Measurements from ENCODE around the gene PRUNE1.

The PRUNE1 gene

DNA sequence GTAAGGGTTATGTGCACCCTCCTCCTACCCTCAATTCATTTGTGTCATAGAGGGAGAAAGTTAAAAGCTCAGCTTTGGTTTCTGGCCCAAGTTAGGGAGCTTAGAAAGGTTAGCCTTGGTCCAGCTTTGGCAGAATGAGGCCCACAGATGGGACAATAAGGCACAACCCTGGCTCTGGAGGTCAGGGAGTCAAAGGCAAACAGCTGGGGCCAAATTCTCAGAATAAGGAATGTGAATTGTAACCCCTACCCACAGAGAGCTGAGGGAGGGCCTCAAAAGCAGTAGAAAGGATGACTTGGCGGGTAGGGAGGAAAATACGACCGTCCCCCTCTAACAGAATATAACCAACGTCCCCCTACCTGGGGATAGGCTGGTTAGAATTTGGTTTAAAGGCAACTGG is 42.6 kb upstream of the PRUNE1 start:
- H3K79me1 ChIP-seq (ENCODE audit: low read length), result peaks cover 14% of the 10 kb centered on the region
- no peaks in the 10 kb centered on the region for H3K4me1 ChIP-seq (ENCODE audit: control insufficient read depth, low read depth, low read length)
- H3K18ac ChIP-seq (ENCODE audit: low read length), result no peak overlapping the region
- no peak overlapping the region for H3K56ac ChIP-seq (ENCODE audit: low read length)
- H3K27me3 ChIP-seq (ENCODE audit: insufficient read depth, low read length, poor library complexity), result no peaks in the 10 kb centered on the region
- no peak overlapping the region for H3K4ac ChIP-seq (ENCODE audit: low read depth, low read length)
- H3K23ac ChIP-seq (ENCODE audit: low read length), result no peak overlapping the region
- H3K9ac ChIP-seq (ENCODE audit: low read length), result no peak overlapping the region
- peaks cover 19% of the 10 kb centered on the region for H3K79me2 ChIP-seq (ENCODE audit: control insufficient read depth, insufficient read depth, low read length)
- DNase-seq, result no peak
- H4K8ac ChIP-seq (ENCODE audit: low read depth, low read length), result no peak overlapping the region
- H3K27ac ChIP-seq (ENCODE audit: low read depth, low read length), result no peak overlapping the region
- H2BK5ac ChIP-seq (ENCODE audit: low read length), result no peak overlapping the region
- no CpG with 5 or more reads among the region's 4 CpGs for WGBS (ENCODE audit: extremely low coverage, insufficient coverage, low lambda C conversion rate)
- no peak overlapping the region for H3K4me2 ChIP-seq (ENCODE audit: low read length)
- H2BK120ac ChIP-seq (ENCODE audit: low read depth, low read length), result no peak overlapping the region
- no peak overlapping the region for H4K5ac ChIP-seq (ENCODE audit: low read length)
- H3K4me3 ChIP-seq (ENCODE audit: low read length), result no peak overlapping the region
- no peak overlapping the region for H2BK15ac ChIP-seq (replicated peaks; ENCODE audit: low read depth)
- peaks cover 45% of the 10 kb centered on the region for H3K36me3 ChIP-seq (ENCODE audit: control insufficient read depth, insufficient read depth, low read length)
- no peak overlapping the region for H2AK5ac ChIP-seq (ENCODE audit: low read length)

DNA sequence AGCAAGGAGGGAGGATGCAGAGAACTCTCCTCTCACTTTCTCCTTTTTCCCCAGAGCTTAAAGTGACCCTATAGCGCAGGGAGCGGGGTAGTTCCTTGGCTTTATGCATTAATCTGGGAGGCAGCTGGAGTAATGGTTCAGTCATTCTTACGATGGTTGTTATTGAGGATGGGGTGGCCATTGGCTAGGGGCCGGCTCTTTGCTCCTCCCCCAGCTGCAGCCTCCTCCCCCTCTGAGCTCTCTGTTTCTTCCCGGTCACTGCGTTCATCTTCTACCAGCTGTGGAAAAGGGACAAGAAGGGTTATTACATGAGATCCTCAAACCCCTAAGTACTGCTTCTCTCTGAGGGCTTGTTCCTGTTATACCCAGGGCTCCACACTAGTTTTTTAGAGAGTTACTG is 42.2 kb upstream of the PRUNE1 start:
- Histone ChIP-seq H3K23ac (ENCODE audit: low read length) (no peak overlapping the region), H3K36me3 (ENCODE audit: control insufficient read depth, insufficient read depth, low read length) (peaks cover 44% of the 10 kb centered on the region), H2BK15ac (replicated peaks; ENCODE audit: low read depth) (no peak overlapping the region), H3K56ac (ENCODE audit: low read length) (no peak overlapping the region), H2BK5ac (ENCODE audit: low read length) (no peak overlapping the region), H3K79me2 (ENCODE audit: control insufficient read depth, insufficient read depth, low read length) (peaks cover 23% of the 10 kb centered on the region), H3K4me1 (ENCODE audit: control insufficient read depth, low read depth, low read length) (peaks cover 3% of the 10 kb centered on the region), H4K5ac (ENCODE audit: low read length) (no peak overlapping the region), H3K18ac (ENCODE audit: low read length) (no peak overlapping the region), H3K4me2 (ENCODE audit: low read length) (no peak overlapping the region), H3K9ac (ENCODE audit: low read length) (no peak overlapping the region), H3K27ac (ENCODE audit: low read depth, low read length) (no peak overlapping the region), H3K79me1 (ENCODE audit: low read length) (peaks cover 17% of the 10 kb centered on the region), H4K8ac (ENCODE audit: low read depth, low read length) (no peak overlapping the region), H2AK5ac (ENCODE audit: low read length) (no peak overlapping the region), H3K4me3 (ENCODE audit: low read length) (no peak overlapping the region), H3K27me3 (ENCODE audit: insufficient read depth, low read length, poor library complexity) (no peaks in the 10 kb centered on the region), H3K4ac (ENCODE audit: low read depth, low read length) (no peak overlapping the region), H2BK120ac (ENCODE audit: low read depth, low read length) (no peak overlapping the region)
- DNase-seq, result no peak
- no CpG with 5 or more reads among the region's 6 CpGs for WGBS (ENCODE audit: extremely low coverage, insufficient coverage, low lambda C conversion rate)

DNA sequence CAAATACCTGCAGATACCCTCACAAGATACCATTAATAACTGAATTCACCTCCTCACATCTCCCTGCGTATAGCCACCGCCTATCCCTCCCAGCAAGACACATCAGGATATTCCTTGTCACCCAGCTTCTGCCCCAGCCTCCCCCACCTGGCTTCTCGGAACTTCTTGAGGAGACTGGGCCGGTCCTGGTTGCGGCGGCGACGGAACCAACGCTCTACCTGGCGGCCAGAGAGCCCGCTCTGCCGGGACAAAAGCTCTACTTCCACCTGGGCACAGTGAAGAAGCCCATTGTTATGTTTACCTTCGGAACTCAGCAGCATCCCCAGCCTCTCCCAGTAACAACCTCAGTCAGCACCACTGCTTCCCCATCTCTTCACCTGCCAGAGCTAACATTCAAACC is 40.3 kb upstream of the PRUNE1 start:
- no peak overlapping the region for H3K56ac ChIP-seq (ENCODE audit: low read length)
- no peak overlapping the region for H3K23ac ChIP-seq (ENCODE audit: low read length)
- H2BK5ac ChIP-seq (ENCODE audit: low read length), result no peak overlapping the region
- H3K18ac ChIP-seq (ENCODE audit: low read length), result no peak overlapping the region
- H2BK120ac ChIP-seq (ENCODE audit: low read depth, low read length), result no peak overlapping the region
- H3K27me3 ChIP-seq (ENCODE audit: insufficient read depth, low read length, poor library complexity), result no peaks in the 10 kb centered on the region
- no CpG with 5 or more reads among the region's 13 CpGs for WGBS (ENCODE audit: extremely low coverage, insufficient coverage, low lambda C conversion rate)
- no peak overlapping the region for H3K9ac ChIP-seq (ENCODE audit: low read length)
- no peak overlapping the region for H4K5ac ChIP-seq (ENCODE audit: low read length)
- no peak for DNase-seq
- no peak overlapping the region for H3K4me2 ChIP-seq (ENCODE audit: low read length)
- no peak overlapping the region for H3K27ac ChIP-seq (ENCODE audit: low read depth, low read length)
- peaks cover 35% of the 10 kb centered on the region for H3K36me3 ChIP-seq (ENCODE audit: control insufficient read depth, insufficient read depth, low read length)
- no peak overlapping the region for H2AK5ac ChIP-seq (ENCODE audit: low read length)
- H3K4me3 ChIP-seq (ENCODE audit: low read length), result no peak overlapping the region
- H3K79me1 ChIP-seq (ENCODE audit: low read length), result peaks cover 25% of the 10 kb centered on the region
- H3K79me2 ChIP-seq (ENCODE audit: control insufficient read depth, insufficient read depth, low read length), result peaks cover 43% of the 10 kb centered on the region
- H3K4ac ChIP-seq (ENCODE audit: low read depth, low read length), result no peak overlapping the region
- H2BK15ac ChIP-seq (replicated peaks; ENCODE audit: low read depth), result no peak overlapping the region
- H4K8ac ChIP-seq (ENCODE audit: low read depth, low read length), result no peak overlapping the region
- peaks cover 16% of the 10 kb centered on the region for H3K4me1 ChIP-seq (ENCODE audit: control insufficient read depth, low read depth, low read length)

DNA sequence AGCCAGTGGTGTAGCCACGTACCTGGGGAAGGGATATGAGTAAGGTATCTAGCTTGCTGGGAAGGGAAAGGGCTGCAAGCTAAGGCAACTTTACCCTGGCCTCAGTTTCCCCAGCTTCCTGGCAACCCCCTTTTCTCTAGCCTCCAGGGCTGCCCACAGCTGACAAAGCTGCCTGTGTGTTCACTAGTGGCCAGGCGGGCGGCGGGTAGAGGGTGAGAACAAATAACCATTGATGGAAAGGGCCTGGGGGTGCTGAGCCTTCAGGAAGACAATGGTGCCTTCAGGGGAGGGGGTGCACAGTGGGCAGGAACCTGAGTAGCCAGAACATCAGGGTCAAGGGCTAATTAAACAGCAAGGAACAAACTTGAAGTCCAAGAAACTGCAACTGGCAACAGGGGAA is 39.8 kb upstream of the PRUNE1 start:
- Histone ChIP-seq H3K79me2 (ENCODE audit: control insufficient read depth, insufficient read depth, low read length) (peaks cover 48% of the 10 kb centered on the region), H3K18ac (ENCODE audit: low read length) (no peak overlapping the region), H4K8ac (ENCODE audit: low read depth, low read length) (no peak overlapping the region), H4K5ac (ENCODE audit: low read length) (no peak overlapping the region), H2BK5ac (ENCODE audit: low read length) (no peak overlapping the region), H2BK15ac (replicated peaks; ENCODE audit: low read depth) (no peak overlapping the region), H2AK5ac (ENCODE audit: low read length) (no peak overlapping the region), H3K27me3 (ENCODE audit: insufficient read depth, low read length, poor library complexity) (no peaks in the 10 kb centered on the region), H3K4me1 (ENCODE audit: control insufficient read depth, low read depth, low read length) (peaks cover 21% of the 10 kb centered on the region), H3K79me1 (ENCODE audit: low read length) (peaks cover 30% of the 10 kb centered on the region), H3K36me3 (ENCODE audit: control insufficient read depth, insufficient read depth, low read length) (peaks cover 31% of the 10 kb centered on the region), H3K9ac (ENCODE audit: low read length) (no peak overlapping the region), H3K23ac (ENCODE audit: low read length) (no peak overlapping the region), H3K56ac (ENCODE audit: low read length) (no peak overlapping the region), H3K27ac (ENCODE audit: low read depth, low read length) (no peak overlapping the region), H2BK120ac (ENCODE audit: low read depth, low read length) (no peak overlapping the region), H3K4ac (ENCODE audit: low read depth, low read length) (no peak overlapping the region), H3K4me2 (ENCODE audit: low read length) (no peak overlapping the region), H3K4me3 (ENCODE audit: low read length) (no peak overlapping the region)
- no CpG with 5 or more reads among the region's 4 CpGs for WGBS (ENCODE audit: extremely low coverage, insufficient coverage, low lambda C conversion rate)
- no peak for DNase-seq

DNA sequence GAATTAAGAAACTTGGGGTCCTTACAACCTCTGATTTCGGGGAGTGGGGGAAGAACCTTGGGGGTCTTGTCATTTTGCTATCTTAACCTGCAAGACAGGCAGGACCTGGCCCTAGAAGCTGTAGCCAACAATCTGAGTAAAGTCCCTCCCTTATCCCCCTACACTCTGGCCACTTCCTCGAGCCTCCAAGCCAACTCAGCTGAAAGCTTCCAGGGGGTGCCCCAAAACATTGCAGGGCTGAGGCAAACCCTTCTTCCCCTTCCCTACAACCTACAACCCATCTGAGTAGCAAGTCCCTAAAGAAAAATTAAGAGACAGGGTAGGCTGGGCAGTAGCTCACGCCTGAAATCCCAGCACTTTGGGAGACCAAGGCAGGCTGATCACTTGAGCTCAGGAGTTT is 38.6 kb upstream of the PRUNE1 start:
- no peak overlapping the region for H3K23ac ChIP-seq (ENCODE audit: low read length)
- H2AK5ac ChIP-seq (ENCODE audit: low read length), result no peak overlapping the region
- peaks cover 55% of the 10 kb centered on the region for H3K79me2 ChIP-seq (ENCODE audit: control insufficient read depth, insufficient read depth, low read length)
- no peak overlapping the region for H3K4me2 ChIP-seq (ENCODE audit: low read length)
- DNase-seq, result no peak
- no peak overlapping the region for H2BK5ac ChIP-seq (ENCODE audit: low read length)
- no peaks in the 10 kb centered on the region for H3K27me3 ChIP-seq (ENCODE audit: insufficient read depth, low read length, poor library complexity)
- H4K8ac ChIP-seq (ENCODE audit: low read depth, low read length), result no peak overlapping the region
- peaks cover 32% of the 10 kb centered on the region for H3K79me1 ChIP-seq (ENCODE audit: low read length)
- H3K4me3 ChIP-seq (ENCODE audit: low read length), result no peak overlapping the region
- H3K56ac ChIP-seq (ENCODE audit: low read length), result no peak overlapping the region
- H3K27ac ChIP-seq (ENCODE audit: low read depth, low read length), result no peak overlapping the region
- H3K4ac ChIP-seq (ENCODE audit: low read depth, low read length), result no peak overlapping the region
- H4K5ac ChIP-seq (ENCODE audit: low read length), result no peak overlapping the region
- no peak overlapping the region for H2BK15ac ChIP-seq (replicated peaks; ENCODE audit: low read depth)
- no peak overlapping the region for H2BK120ac ChIP-seq (ENCODE audit: low read depth, low read length)
- no CpG with 5 or more reads among the region's 3 CpGs for WGBS (ENCODE audit: extremely low coverage, insufficient coverage, low lambda C conversion rate)
- H3K36me3 ChIP-seq (ENCODE audit: control insufficient read depth, insufficient read depth, low read length), result peaks cover 24% of the 10 kb centered on the region
- H3K18ac ChIP-seq (ENCODE audit: low read length), result no peak overlapping the region
- H3K9ac ChIP-seq (ENCODE audit: low read length), result no peak overlapping the region
- H3K4me1 ChIP-seq (ENCODE audit: control insufficient read depth, low read depth, low read length), result peaks cover 21% of the 10 kb centered on the region

DNA sequence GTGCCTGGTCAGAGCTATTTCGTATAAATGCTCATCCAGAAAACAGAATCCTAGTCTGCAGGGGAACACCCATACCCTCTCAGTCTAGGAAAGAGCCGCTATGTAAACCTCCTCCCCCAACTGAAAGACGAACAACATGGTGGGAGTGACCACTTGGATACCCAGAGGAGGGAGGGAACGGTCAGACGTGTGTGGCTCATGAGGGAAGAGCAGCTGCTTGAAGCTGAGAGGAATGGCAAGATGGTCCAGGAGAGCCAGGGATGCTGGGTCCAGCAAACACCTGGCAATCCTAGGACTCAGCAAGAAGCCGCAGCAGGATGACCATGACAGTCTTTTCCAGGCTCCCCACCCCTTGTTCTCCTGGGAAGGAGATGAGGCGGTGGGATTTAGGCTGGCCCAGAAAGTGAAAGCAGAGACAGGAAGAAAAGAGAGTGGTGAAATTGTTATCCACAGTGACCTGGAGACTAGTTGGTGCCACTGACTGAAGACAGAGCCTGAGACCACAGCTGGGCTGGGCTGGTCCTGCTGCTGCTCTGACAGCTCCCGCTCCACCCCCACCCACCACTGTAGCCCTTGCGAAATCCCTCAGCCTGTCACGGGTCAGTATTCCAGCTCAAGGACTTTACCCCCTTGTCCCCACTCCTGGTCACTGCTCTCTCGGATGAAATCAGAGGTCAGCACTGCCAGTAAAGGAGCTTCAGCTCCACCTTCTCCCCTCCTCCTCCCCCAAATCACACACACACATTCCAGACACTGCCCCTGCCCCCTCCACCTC is 37.3 kb upstream of the PRUNE1 start:
- Histone ChIP-seq H4K8ac (ENCODE audit: low read depth, low read length) (no peak overlapping the region), H3K27ac (ENCODE audit: low read depth, low read length) (no peak overlapping the region), H3K4me2 (ENCODE audit: low read length) (no peak overlapping the region), H3K4me1 (ENCODE audit: control insufficient read depth, low read depth, low read length) (peaks cover 22% of the 10 kb centered on the region), H2BK15ac (replicated peaks; ENCODE audit: low read depth) (no peak overlapping the region), H3K23ac (ENCODE audit: low read length) (no peak overlapping the region), H3K56ac (ENCODE audit: low read length) (peak overlapping the region; percentile 36), H3K79me2 (ENCODE audit: control insufficient read depth, insufficient read depth, low read length) (peaks cover 55% of the 10 kb centered on the region), H3K79me1 (ENCODE audit: low read length) (peaks cover 32% of the 10 kb centered on the region), H2AK5ac (ENCODE audit: low read length) (no peak overlapping the region), H3K18ac (ENCODE audit: low read length) (no peak overlapping the region), H4K5ac (ENCODE audit: low read length) (no peak overlapping the region), H3K4ac (ENCODE audit: low read depth, low read length) (no peak overlapping the region), H3K9ac (ENCODE audit: low read length) (no peak overlapping the region), H2BK120ac (ENCODE audit: low read depth, low read length) (no peak overlapping the region), H3K27me3 (ENCODE audit: insufficient read depth, low read length, poor library complexity) (no peaks in the 10 kb centered on the region), H3K4me3 (ENCODE audit: low read length) (no peak overlapping the region), H2BK5ac (ENCODE audit: low read length) (no peak overlapping the region), H3K36me3 (ENCODE audit: control insufficient read depth, insufficient read depth, low read length) (peaks cover 22% of the 10 kb centered on the region)
- WGBS (ENCODE audit: extremely low coverage, insufficient coverage, low lambda C conversion rate), result no CpG with 5 or more reads among the region's 11 CpGs
- DNase-seq, result peak; percentile 55
